ENCODE data around the gene UNC13A. TPM values are rescaled to one million over a fixed set of nuclear protein-coding genes. Genes with fewer than 3 reads are reported as not detected.

Gene UNC13A
- total RNA-seq: 1 to 10 TPM in 1 of 2 donors, under 1 TPM in 1; 0.14 to 2.4 TPM

- no peak for TF ChIP-seq POLR2A (IDR thresholded peaks at IDR 0.05)
- Histone ChIP-seq H3K36me3 (no peaks in the 10 kb centered on the region), H3K4me1 (replicated peaks) (no peaks in the 10 kb centered on the region), H3K9me3 (no peaks in the 10 kb centered on the region), H3K27ac (no peak within 1 kb of the TSS), H3K27me3 (replicated peaks; ENCODE audit: insufficient read depth) (peaks cover 19% of the 10 kb centered on the region), H3K4me3 (no peak within 1 kb of the TSS)
- intact Hi-C loops (cut with DNase I): no loop called here
- DNase-seq (ENCODE audit: low spot score): no peak
- WGBS: 4% methylated on average over 37 of the region's 77 CpGs
These were observed at the start of gene UNC13A for GRCh38 chr19:17687857-17688784. TSS of gene UNC13A (minus strand) at chr19:17688354. CDS start at chr19:17688199, 155 bp downstream.

GRCh38 chr19:17737690-17738153 lies 49.6 kb upstream of the UNC13A start:
- TF ChIP-seq POLR2A (IDR thresholded peaks at IDR 0.05): no peak
- TF ChIP-seq CTCF (IDR thresholded peaks at IDR 0.05): no peak
- TF ChIP-seq POLR2AphosphoS5 (IDR thresholded peaks at IDR 0.05): no peak
- Histone ChIP-seq H3K36me3 (peaks cover 2 to 10% of the 10 kb centered on the region in 2 donors), H3K27ac (no peak overlapping the region), H3K9me3 (no peaks in the 10 kb centered on the region), H3K27me3 (replicated peaks; ENCODE audit: insufficient read depth) (no peaks in the 10 kb centered on the region), H3K4me3 (no peak overlapping the region), H3K4me1 (replicated peaks) (no peaks in the 10 kb centered on the region)
- intact Hi-C loops (cut with DNase I): no loop called here
- no peak for DNase-seq (ENCODE audit: low spot score)
- WGBS: 82% methylated on average over 7 of the region's 7 CpGs

- 85% methylated on average over 5 of the region's 5 CpGs for WGBS
These were observed 47.3 kb upstream of the UNC13A start for GRCh38 chr19:17735410-17735809.

GRCh38 chr19:17734146-17734545 lies 46.0 kb upstream of the UNC13A start:
- DNase-seq (ENCODE audit: low spot score): no peak
- Histone ChIP-seq H3K4me1 (replicated peaks) (no peaks in the 10 kb centered on the region), H3K36me3 (peaks cover 2 to 10% of the 10 kb centered on the region in 2 donors), H3K9me3 (no peaks in the 10 kb centered on the region), H3K27ac (no peak overlapping the region), H3K4me3 (no peak overlapping the region), H3K27me3 (replicated peaks; ENCODE audit: insufficient read depth) (no peaks in the 10 kb centered on the region)
- no peak for TF ChIP-seq CTCF (IDR thresholded peaks at IDR 0.05)
- TF ChIP-seq POLR2A (IDR thresholded peaks at IDR 0.05): no peak
- TF ChIP-seq POLR2AphosphoS5 (IDR thresholded peaks at IDR 0.05): no peak
- WGBS: 96% methylated on average over 16 of the region's 16 CpGs
- intact Hi-C loops (cut with DNase I): no loop called here

More at GRCh38 chr19:17735410-17735809, 47.3 kb upstream of the UNC13A start:
- TF ChIP-seq POLR2A (IDR thresholded peaks at IDR 0.05) (no peak), CTCF (IDR thresholded peaks at IDR 0.05) (no peak), POLR2AphosphoS5 (IDR thresholded peaks at IDR 0.05) (no peak)
- H3K4me3 ChIP-seq: no peak overlapping the region
- H3K27me3 ChIP-seq (replicated peaks; ENCODE audit: insufficient read depth): no peaks in the 10 kb centered on the region
- no peak for DNase-seq (ENCODE audit: low spot score)
- peaks cover 2 to 10% of the 10 kb centered on the region in 2 donors for H3K36me3 ChIP-seq
- H3K4me1 ChIP-seq (replicated peaks): no peaks in the 10 kb centered on the region
- no peaks in the 10 kb centered on the region for H3K9me3 ChIP-seq
- no peak overlapping the region for H3K27ac ChIP-seq
- intact Hi-C loops (cut with DNase I): no loop called here

GRCh38 chr19:17733127-17733526 lies 45.0 kb upstream of the UNC13A start:
- H3K27ac ChIP-seq: no peak overlapping the region
- no peak for DNase-seq (ENCODE audit: low spot score)
- 94% methylated on average over 21 of the region's 22 CpGs for WGBS
- H3K27me3 ChIP-seq (replicated peaks; ENCODE audit: insufficient read depth): no peaks in the 10 kb centered on the region
- no peak overlapping the region for H3K4me3 ChIP-seq
- no peaks in the 10 kb centered on the region for H3K4me1 ChIP-seq (replicated peaks)
- peaks cover 2 to 10% of the 10 kb centered on the region in 2 donors for H3K36me3 ChIP-seq
- intact Hi-C loops (cut with DNase I): no loop called here
- no peaks in the 10 kb centered on the region for H3K9me3 ChIP-seq
- TF ChIP-seq POLR2AphosphoS5 (IDR thresholded peaks at IDR 0.05) (no peak), CTCF (IDR thresholded peaks at IDR 0.05) (no peak), POLR2A (IDR thresholded peaks at IDR 0.05) (no peak)

All from prostate gland (tissue), 2 donors.